Mucosa of rectum (tissue), 2 donors: ENCODE measurements around the gene ZKSCAN8.

Experiments
- H3K27ac ChIP-seq, 2 donors: one replicate each; pipeline ENCODE4 v1.7.0; 2013; ENCODE audit warnings: inconsistent platforms in 2 of 2, low read depth in 2 of 2, low read length in 2 of 2
- H3K27me3 ChIP-seq, 2 donors: one replicate each; pipeline ENCODE4 v1.7.0; 2013; ENCODE audit warnings: low read length in 2 of 2; ENCODE audit not compliant: control insufficient read depth in 2 of 2, insufficient read depth in 2 of 2
- H3K36me3 ChIP-seq, 2 donors: one replicate each; pipeline ENCODE4 v1.7.0; 2013; ENCODE audit warnings: low read length in 2 of 2; ENCODE audit not compliant: control insufficient read depth in 2 of 2, insufficient read depth in 2 of 2
- H3K4me1 ChIP-seq, 2 donors: one replicate each; pipeline ENCODE4 v1.7.0; 2013; ENCODE audit warnings: low read length in 2 of 2, mild to moderate bottlenecking in 1 of 2; ENCODE audit not compliant: control insufficient read depth in 2 of 2, insufficient read depth in 2 of 2
- H3K4me3 ChIP-seq, 2 donors: one replicate each; pipeline ENCODE4 v1.7.0; 2013; ENCODE audit warnings: low read length in 2 of 2
- H3K9ac ChIP-seq, 2 donors: one replicate each; pipeline ENCODE4 v1.7.0; 2013; ENCODE audit warnings: low read length in 2 of 2, low read depth in 1 of 2, mild to moderate bottlenecking in 1 of 2
- H3K9me3 ChIP-seq, 2 donors: one replicate each; pipeline ENCODE4 v1.7.0; 2013; ENCODE audit warnings: low read length in 2 of 2; ENCODE audit not compliant: control insufficient read depth in 2 of 2
- donor health status: healthy.
- donor health status: Normal muscosa, but diverticular disease.

ZKSCAN8 gene

DNA sequence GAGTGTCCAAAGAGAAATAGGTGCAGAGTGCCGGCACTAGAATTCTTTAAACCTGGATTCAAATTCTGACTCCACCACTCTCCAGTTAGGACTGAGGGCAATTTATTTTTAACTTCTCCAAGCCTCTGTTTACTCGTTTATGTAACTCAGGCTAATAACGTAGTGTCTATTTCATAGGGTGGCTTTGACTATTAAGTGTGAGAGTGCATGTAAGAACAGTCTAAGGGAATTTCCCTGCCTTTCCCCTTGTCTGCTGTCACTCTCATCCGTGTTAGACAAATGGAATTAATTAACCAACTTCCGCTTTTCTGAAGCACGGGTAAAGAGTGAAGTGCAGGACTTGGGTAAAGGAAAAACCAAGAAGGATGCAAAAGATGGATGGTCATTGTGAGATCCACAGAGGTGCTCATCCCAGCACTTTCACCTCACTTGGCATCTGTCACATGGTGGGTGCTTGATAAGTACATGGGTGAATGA is 4.1 kb upstream of the ZKSCAN8 start:
- Histone ChIP-seq H3K9ac (peak overlapping the region; percentile 80 to 90), H3K36me3 (no peaks in the 10 kb centered on the region), H3K4me3 (peak overlapping the region; percentile 87 to 90), H3K4me1 (peaks cover 11 to 19% of the 10 kb centered on the region in 2 donors), H3K27me3 (no peaks in the 10 kb centered on the region), H3K27ac (peak overlapping the region; percentile 77 to 87), H3K9me3 (no peaks in the 10 kb centered on the region)

DNA sequence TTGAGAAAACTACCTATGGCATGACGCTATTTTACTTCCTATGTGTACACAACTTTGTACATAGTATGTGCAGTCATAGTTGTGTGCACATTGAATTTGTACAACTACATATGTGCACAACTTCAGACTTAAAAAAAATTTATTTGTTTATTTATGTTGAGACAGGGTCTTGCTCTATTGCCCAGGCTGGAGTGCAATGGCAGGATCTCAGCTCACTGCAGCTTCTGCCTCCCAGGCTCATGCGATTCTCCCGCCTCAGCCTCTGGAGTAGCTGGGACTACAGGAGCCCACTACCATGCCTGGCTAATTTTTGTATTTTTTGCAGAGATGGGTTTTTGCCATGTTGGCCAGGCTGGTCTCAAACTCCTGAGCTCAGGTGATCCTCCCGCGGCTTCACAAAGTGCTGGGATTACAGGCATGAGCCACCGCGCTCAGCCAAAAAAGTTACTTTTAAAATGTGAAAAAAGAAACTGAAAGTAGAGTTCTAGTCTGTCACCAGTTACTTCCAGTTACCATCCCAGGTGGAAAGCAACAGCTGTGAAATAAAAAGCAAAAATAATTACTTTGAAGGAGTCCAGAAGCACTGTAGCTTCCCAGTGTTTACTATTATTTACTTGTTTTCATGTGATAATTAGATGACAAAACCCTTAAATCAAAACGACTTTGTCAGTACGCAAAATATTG is 1.7 kb upstream of the ZKSCAN8 start:
- Histone ChIP-seq H3K27me3 (no peaks in the 10 kb centered on the region), H3K4me1 (peaks cover 15 to 19% of the 10 kb centered on the region in 2 donors), H3K27ac (no peak overlapping the region), H3K36me3 (peaks cover 0 to 4% of the 10 kb centered on the region in 2 donors), H3K9me3 (no peaks in the 10 kb centered on the region), H3K4me3 (peak overlapping the region in 1 of 2 donors; percentile 45), H3K9ac (no peak overlapping the region)

DNA sequence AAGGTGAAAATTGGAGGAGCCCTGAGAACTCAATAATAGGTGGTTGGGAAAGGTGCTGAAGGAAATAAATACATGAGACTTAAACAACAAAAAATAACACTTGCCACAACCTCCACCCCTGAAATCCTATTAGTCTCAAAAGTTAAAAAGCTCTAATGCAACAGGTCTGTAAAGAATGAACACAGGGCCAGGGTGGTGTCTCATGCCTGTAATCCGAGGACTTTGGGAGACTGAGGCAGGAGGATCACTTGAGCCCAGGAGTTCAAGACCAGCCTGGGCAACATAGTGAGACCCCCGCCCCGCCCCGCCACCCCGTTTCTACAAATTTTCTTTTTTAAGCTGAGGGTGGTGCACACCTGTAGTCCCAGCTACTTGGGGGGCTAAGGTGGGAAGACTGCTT is 1.1 kb upstream of the ZKSCAN8 start:
- Histone ChIP-seq H3K9me3 (no peaks in the 10 kb centered on the region), H3K4me3 (peak overlapping the region in 1 of 2 donors; percentile 45), H3K27me3 (no peaks in the 10 kb centered on the region), H3K36me3 (peaks cover 2 to 4% of the 10 kb centered on the region in 2 donors), H3K27ac (no peak overlapping the region), H3K9ac (no peak overlapping the region), H3K4me1 (peaks cover 15 to 19% of the 10 kb centered on the region in 2 donors)

DNA sequence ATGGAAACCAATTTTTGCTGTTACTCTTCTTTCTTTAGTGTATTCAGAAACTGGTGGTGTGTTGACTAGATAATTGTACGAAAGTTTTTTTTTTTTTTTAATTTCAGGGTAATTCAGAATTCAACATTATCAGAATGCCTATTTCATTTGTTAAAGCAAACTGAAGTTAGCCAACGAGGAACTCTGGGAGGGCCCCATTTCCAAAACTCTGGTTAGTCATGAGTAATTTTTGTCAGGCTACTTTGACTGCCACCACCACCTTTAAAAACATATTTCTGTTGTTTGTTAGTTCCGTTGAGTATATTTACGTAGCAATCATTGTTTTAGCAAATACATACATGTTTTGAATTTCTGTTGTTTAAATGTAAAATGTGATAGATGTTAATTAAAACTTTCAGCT is 763 bp downstream of the ZKSCAN8 start:
- Histone ChIP-seq H3K9me3 (no peaks in the 10 kb centered on the region), H3K27ac (no peak overlapping the region), H3K36me3 (peaks cover 6 to 7% of the 10 kb centered on the region in 2 donors), H3K4me1 (peaks cover 13 to 19% of the 10 kb centered on the region in 2 donors), H3K9ac (peak overlapping the region; percentile 71 to 83), H3K4me3 (peak overlapping the region; percentile 94 to 97), H3K27me3 (no peaks in the 10 kb centered on the region)

DNA sequence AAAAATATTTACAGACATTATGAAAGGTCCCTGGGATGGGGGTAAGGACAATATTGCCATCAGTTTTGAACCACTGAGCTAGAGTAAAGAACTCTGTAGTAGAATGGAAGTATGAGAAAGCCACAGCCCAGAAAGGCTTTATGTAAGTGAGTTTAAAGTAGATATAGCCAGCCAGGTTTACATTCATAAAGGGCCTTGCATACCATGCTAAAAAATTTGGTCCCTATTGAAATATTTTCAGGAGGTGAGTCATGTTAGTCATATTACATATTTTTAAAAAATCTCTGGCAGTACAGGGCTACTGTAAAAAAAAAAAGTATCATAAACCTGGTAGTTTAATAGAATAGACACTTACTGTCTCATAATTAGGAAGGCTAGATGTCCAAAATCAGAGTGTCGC is 3.5 kb downstream of the ZKSCAN8 start:
- Histone ChIP-seq H3K9ac (no peak overlapping the region), H3K27ac (no peak overlapping the region), H3K9me3 (no peaks in the 10 kb centered on the region), H3K27me3 (no peaks in the 10 kb centered on the region), H3K4me3 (no peak overlapping the region), H3K36me3 (peaks cover 24 to 27% of the 10 kb centered on the region in 2 donors), H3K4me1 (peaks cover 7 to 9% of the 10 kb centered on the region in 2 donors)

DNA sequence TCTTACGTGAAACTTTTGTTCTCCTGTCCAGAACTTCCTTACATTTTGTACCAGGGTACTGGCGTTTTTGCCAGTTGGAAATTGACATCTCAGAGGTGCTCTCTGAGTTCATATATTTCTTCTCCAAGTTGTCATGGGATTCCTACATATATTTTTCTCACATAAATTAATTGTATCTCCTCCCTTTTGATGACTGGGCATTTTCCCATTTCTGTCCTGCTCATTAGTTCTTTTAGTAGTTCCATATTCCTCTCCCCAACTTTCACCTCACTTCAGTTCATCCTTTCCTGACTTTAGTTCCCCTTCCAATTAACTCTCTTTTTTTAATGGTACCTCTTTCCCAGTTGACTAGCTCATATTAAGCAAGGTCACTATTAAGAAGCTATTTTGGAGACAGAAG is 10.8 kb downstream of the ZKSCAN8 start:
- Histone ChIP-seq H3K9me3 (no peaks in the 10 kb centered on the region), H3K27me3 (no peaks in the 10 kb centered on the region), H3K9ac (no peak overlapping the region), H3K4me3 (no peak overlapping the region), H3K27ac (no peak overlapping the region), H3K36me3 (peaks cover 65 to 77% of the 10 kb centered on the region in 2 donors), H3K4me1 (no peaks in the 10 kb centered on the region)

DNA sequence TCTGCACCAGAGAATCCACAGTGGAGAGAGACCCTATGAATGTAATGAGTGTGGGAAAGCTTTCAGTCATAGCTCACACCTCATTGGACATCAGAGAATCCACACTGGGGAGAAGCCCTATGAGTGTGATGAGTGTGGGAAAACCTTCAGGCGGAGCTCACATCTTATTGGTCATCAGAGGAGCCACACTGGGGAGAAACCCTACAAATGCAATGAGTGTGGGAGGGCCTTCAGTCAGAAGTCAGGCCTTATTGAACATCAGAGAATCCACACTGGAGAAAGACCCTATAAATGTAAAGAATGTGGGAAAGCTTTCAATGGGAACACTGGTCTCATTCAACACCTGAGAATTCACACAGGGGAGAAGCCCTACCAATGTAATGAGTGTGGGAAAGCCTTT is 11.9 kb downstream of the ZKSCAN8 start:
- no peak overlapping the region for H3K9ac ChIP-seq
- H3K4me1 ChIP-seq: no peaks in the 10 kb centered on the region
- H3K27me3 ChIP-seq: no peaks in the 10 kb centered on the region
- peaks cover 59 to 72% of the 10 kb centered on the region in 2 donors for H3K36me3 ChIP-seq
- no peak overlapping the region for H3K27ac ChIP-seq
- H3K9me3 ChIP-seq: no peaks in the 10 kb centered on the region
- no peak overlapping the region for H3K4me3 ChIP-seq

DNA sequence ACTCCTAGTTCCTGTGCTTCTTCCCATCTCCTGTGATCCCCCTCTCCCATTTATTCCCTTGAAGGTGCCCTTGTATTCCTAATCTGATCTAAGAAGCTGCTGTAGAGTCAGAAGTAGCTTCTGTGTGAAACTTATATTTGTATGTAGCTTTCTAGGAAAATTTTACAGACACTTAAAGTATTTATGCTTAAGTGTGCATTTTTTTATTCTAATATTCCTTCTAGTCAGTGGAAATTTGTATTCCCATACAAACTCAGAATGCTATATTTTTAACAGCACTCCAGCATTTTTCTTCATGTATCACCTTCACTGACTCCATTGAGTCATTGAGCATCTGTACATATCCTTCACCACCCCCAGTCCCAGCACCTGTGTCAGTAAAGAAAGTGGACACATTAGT is 12.7 kb downstream of the ZKSCAN8 start:
- no peaks in the 10 kb centered on the region for H3K9me3 ChIP-seq
- H3K27ac ChIP-seq: no peak overlapping the region
- H3K4me3 ChIP-seq: no peak overlapping the region
- H3K9ac ChIP-seq: no peak overlapping the region
- no peaks in the 10 kb centered on the region for H3K27me3 ChIP-seq
- H3K36me3 ChIP-seq: peaks cover 52 to 64% of the 10 kb centered on the region in 2 donors
- H3K4me1 ChIP-seq: no peaks in the 10 kb centered on the region

DNA sequence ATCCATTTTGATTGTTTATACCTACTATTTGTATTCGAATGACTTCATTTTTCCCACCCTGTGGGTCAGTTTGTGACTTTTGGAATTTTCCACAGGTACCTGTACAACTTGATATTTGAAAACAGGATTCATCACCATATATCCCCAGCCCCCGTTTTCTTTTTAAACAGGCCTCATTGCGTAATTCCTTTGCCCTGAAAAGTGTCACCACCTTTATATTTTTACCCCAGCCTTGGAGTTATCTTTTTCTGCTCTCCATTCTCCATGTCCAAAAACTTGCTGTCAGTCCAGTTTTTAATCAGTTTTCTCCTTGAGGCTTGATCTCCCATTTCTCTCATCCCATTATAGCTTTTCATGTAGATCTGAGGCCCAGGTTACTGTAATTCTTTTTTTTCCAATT is 16.6 kb downstream of the ZKSCAN8 start:
- Histone ChIP-seq H3K27me3 (no peaks in the 10 kb centered on the region), H3K4me3 (no peak overlapping the region), H3K36me3 (peaks cover 17 to 36% of the 10 kb centered on the region in 2 donors), H3K9me3 (no peaks in the 10 kb centered on the region), H3K4me1 (peaks cover 3 to 6% of the 10 kb centered on the region in 2 donors), H3K27ac (no peak overlapping the region), H3K9ac (no peak overlapping the region)

DNA sequence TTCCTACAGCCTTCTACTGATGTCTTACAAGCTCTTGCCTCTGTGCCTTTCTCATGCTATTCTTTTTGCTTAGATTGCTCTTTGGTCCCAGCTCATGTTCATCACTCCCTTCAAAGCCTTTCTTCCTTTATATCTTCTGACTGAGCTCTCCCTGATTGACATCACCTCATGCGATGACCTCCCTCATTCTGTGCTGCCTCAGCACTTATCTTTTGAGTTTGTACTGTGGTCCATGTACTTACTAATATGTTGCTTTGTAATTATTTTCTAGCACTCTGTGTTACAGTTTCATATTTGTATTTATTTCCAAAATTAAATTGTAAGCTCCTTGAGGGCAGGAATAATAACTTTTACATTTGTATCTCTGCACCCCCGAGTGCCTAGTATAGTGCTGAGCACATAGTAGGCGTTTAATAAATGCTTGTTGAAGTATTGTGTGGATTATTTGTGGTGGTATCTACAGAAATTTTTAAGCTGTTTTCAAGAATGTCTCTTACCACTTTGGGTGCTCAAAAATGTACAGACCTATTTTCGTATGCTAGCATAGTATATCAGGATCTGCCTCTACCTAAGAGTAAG is 17.4 kb downstream of the ZKSCAN8 start:
- H3K4me1 ChIP-seq: peaks cover 3 to 6% of the 10 kb centered on the region in 2 donors
- H3K9me3 ChIP-seq: no peaks in the 10 kb centered on the region
- no peak overlapping the region for H3K27ac ChIP-seq
- H3K9ac ChIP-seq: no peak overlapping the region
- no peak overlapping the region for H3K4me3 ChIP-seq
- no peaks in the 10 kb centered on the region for H3K27me3 ChIP-seq
- H3K36me3 ChIP-seq: peaks cover 9 to 28% of the 10 kb centered on the region in 2 donors
